WERI-Rb-1 (cell line): ENCODE results near the gene DNM3.

ENCODE experiments used
- DNase-seq: peaks from one replicate; pipeline ENCODE4 v3.0.0-alpha.2; 2020
- H3K27ac ChIP-seq: fragments of 250-450 bp; sonication (Bioruptor Pico); 2 replicates; pipeline ENCODE4 v1.5.1; 2020; ENCODE audit warnings: mild to moderate bottlenecking, moderate library complexity
- H3K27me3 ChIP-seq: fragments of 250-450 bp; sonication (Bioruptor Pico); 2 replicates; pipeline ENCODE4 v1.5.1; 2021; ENCODE audit warnings: mild to moderate bottlenecking, low read depth, moderate library complexity; ENCODE audit not compliant: insufficient read depth, severe bottlenecking
- H3K36me3 ChIP-seq: fragments of 250-450 bp; sonication (Bioruptor Pico); 2 replicates; pipeline ENCODE4 v1.5.1; 2020; ENCODE audit warnings: mild to moderate bottlenecking, moderate library complexity
- H3K4me3 ChIP-seq: 2 replicates; pipeline ENCODE4 v1.5.1; 2011; ENCODE audit warnings: low read depth, mild to moderate bottlenecking, control low read depth, low read length
- H3K9me3 ChIP-seq: fragments of 250-450 bp; sonication (Bioruptor Pico); 2 replicates; pipeline ENCODE4 v1.5.1; 2021; ENCODE audit warnings: mild to moderate bottlenecking, moderate library complexity; ENCODE audit not compliant: severe bottlenecking
- TF ChIP-seq, protein P1 (sequence below): IDR thresholded peaks from 2 replicates; pipeline ENCODE4 v1.5.1; 2011; ENCODE audit warnings: low read depth, mild to moderate bottlenecking, control low read depth, inconsistent platforms, low read length

Gene DNM3

DNA sequence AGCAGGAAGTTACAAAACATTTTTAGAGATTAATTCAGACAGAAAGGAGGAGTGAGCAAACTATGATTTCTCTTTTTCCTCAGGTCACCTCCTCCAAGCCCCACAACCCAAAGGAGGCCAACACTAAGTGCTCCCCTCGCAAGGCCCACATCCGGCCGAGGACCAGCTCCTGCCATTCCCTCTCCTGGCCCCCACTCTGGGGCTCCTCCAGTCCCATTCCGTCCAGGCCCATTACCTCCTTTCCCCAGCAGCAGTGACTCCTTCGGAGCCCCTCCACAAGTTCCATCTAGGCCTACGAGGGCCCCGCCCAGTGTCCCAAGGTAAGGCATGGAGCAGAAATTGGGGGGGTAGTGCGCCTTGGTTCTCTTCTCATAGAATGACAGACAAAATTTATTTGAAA lies 547.2 kb downstream of the DNM3 start:
- DNase-seq: no peak
- Histone ChIP-seq H3K36me3 (no peaks in the 10 kb centered on the region), H3K27ac (no peak overlapping the region)

DNA sequence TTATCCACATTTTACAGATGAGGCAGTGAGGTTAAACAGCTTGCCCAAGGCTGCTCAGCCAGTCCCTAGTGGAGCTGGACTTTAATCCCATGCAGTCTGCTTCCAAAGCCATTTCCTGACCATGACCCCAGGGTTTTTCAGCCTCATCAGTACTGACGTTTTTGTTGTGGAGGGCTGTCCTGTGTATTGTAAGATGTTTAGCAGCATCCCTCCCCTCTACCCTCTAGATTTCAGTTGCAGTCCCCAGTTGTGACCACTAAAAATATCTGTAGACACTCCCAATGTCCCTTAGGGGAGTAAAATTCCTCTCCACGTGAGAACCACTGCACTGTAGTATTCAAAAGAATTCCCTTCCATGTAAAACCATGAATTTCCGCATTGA lies 549.0 kb downstream of the DNM3 start:
- no peaks in the 10 kb centered on the region for H3K36me3 ChIP-seq
- H3K9me3 ChIP-seq: no peaks in the 10 kb centered on the region
- H3K27me3 ChIP-seq: no peaks in the 10 kb centered on the region
- H3K27ac ChIP-seq: no peak overlapping the region
- DNase-seq: no peak
- no peak overlapping the region for H3K4me3 ChIP-seq
- TF ChIP-seq, protein P1, sequence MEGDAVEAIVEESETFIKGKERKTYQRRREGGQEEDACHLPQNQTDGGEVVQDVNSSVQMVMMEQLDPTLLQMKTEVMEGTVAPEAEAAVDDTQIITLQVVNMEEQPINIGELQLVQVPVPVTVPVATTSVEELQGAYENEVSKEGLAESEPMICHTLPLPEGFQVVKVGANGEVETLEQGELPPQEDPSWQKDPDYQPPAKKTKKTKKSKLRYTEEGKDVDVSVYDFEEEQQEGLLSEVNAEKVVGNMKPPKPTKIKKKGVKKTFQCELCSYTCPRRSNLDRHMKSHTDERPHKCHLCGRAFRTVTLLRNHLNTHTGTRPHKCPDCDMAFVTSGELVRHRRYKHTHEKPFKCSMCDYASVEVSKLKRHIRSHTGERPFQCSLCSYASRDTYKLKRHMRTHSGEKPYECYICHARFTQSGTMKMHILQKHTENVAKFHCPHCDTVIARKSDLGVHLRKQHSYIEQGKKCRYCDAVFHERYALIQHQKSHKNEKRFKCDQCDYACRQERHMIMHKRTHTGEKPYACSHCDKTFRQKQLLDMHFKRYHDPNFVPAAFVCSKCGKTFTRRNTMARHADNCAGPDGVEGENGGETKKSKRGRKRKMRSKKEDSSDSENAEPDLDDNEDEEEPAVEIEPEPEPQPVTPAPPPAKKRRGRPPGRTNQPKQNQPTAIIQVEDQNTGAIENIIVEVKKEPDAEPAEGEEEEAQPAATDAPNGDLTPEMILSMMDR: no peak

More for the DNA sequence above, 547.2 kb downstream of the DNM3 start:
- TF ChIP-seq, protein P1: no peak
- Histone ChIP-seq H3K4me3 (no peak overlapping the region), H3K9me3 (no peaks in the 10 kb centered on the region), H3K27me3 (no peaks in the 10 kb centered on the region)

DNA sequence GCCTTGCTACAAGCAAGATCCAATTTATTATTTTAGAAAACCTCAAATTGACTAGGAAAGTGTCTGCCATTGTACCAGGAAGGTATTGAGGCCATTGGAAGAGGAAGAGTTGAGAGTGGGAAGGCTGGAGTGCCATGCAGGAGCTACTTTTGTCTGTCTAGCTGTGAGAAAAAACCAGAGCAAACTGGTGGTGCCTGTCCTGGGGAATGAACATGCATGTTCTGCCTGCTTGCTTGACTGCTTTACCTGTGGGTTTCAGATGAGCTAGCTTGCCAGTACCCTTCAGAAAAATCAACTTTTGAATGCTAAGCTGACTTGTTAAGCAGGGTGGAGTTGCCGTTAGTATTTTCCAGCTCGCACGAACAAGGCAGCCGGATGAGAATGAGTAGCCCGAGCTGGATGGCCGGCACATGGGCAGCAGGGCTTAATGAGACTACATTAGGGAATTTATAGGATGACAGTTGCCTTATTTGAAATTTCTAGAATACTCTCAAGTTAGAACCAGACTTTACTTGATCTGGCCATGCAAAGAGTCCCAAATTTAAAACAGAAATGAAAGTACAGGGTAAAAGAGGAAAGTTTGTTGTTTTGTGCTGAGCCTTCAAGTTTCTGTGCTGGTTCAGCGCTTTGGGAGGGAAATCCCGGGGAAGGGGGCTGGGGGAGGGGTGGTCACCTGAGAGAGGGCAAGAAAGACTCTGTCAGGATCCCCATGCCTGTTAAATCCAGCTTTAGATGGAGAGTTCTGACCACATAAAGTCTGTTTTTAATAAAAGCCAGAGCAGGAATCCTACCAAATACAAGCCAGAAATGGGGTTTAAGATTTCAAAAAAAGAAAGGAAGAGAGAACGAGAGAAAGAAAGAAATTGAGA lies 549.6 kb downstream of the DNM3 start:
- no peak for DNase-seq
- Histone ChIP-seq H3K9me3 (no peaks in the 10 kb centered on the region), H3K27me3 (no peaks in the 10 kb centered on the region), H3K36me3 (no peaks in the 10 kb centered on the region), H3K4me3 (no peak overlapping the region), H3K27ac (no peak overlapping the region)
- TF ChIP-seq, protein P1: no peak

DNA sequence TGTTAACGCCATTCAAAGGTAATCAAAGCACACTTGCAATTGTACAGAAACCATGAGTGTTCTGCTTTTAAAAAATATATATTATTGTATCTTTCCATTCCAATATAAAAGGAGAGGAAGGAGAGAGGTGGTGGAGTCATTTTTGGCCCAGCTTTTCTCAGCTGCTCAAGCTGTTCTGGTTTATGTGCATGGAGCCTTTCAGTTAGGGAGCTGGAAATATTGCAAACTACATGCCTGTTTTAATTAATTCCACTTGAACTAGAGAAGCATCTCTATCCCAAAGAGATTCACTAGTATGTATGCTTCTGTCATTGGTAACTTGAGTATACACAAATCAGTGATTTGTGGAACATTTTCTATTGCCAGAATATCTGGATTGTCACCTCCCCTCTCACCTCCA lies 550.7 kb downstream of the DNM3 start:
- Histone ChIP-seq H3K27ac (no peak overlapping the region), H3K27me3 (no peaks in the 10 kb centered on the region), H3K4me3 (no peak overlapping the region), H3K9me3 (no peaks in the 10 kb centered on the region), H3K36me3 (no peaks in the 10 kb centered on the region)
- no peak for DNase-seq
- TF ChIP-seq, protein P1: no peak

DNA sequence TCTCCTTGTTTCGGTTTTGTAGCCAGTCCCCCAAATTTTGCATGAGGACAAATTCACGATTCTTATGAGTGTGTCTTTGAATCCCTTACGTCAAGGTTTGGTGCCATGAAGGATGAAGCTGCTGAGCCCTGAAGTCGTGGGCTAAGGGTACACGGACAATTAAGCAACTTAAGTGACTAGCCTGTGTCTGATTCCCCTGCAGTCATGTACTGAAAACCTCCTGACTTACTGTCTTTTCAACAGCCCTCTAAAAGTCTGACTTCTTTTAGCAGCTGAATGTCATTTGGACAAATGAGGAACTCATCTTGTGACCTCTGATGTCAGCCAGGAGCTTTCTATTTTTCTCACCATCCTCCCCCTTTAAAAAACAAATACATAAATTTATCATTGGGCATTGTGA lies 552.1 kb downstream of the DNM3 start:
- DNase-seq: no peak
- Histone ChIP-seq H3K36me3 (no peaks in the 10 kb centered on the region), H3K9me3 (no peaks in the 10 kb centered on the region), H3K27me3 (no peaks in the 10 kb centered on the region), H3K4me3 (no peak overlapping the region), H3K27ac (no peak overlapping the region)
- TF ChIP-seq, protein P1: no peak
